RWPE1 (cell line): ENCODE data around the gene TTLL10.

Source experiments
- CTCF ChIA-PET: fragments of 350-600 bp; sonication (Branson Sonifier 250); formaldehyde crosslinking; extraction: SDS; loops from one replicate; lab custom pipeline; 2021; lab: Yijun Ruan, JAX
- POLR2A ChIA-PET: fragments of 400-600 bp; formaldehyde crosslinking; extraction: SDS; loops from one replicate; lab custom pipeline; 2020; ENCODE audit warnings: antibody characterized with exemption; ENCODE audit not compliant: low non-redundant PET; lab: Yijun Ruan, JAX
- DNase-seq: peaks from one replicate; pipeline ENCODE4 v3.0.0; 2012; ENCODE audit warnings: low spot score
- H3K27ac ChIP-seq: fragments of 450-650 bp; 2 replicates; pipeline ENCODE4 v1.5.1; 2017
- TF ChIP-seq, protein P1 (sequence below): fragments of 450-650 bp; conservative IDR thresholded peaks from 2 replicates; pipeline ENCODE4 v1.5.1; 2017; ENCODE audit warnings: low read depth, mild to moderate bottlenecking

TTLL10 gene

GRCh38 chr1:1213345-1214265 is 39.9 kb downstream of the TTLL10 start, which contains the start of gene TNFRSF4:
Gene TNFRSF4 (minus strand): TSS chr1:1214153. CDS start chr1:1214127, 26 bp downstream.
- no peak for DNase-seq
- ChIA-PET CTCF (no interaction called here), POLR2A (no interaction called here)
- TF ChIP-seq, protein P1, sequence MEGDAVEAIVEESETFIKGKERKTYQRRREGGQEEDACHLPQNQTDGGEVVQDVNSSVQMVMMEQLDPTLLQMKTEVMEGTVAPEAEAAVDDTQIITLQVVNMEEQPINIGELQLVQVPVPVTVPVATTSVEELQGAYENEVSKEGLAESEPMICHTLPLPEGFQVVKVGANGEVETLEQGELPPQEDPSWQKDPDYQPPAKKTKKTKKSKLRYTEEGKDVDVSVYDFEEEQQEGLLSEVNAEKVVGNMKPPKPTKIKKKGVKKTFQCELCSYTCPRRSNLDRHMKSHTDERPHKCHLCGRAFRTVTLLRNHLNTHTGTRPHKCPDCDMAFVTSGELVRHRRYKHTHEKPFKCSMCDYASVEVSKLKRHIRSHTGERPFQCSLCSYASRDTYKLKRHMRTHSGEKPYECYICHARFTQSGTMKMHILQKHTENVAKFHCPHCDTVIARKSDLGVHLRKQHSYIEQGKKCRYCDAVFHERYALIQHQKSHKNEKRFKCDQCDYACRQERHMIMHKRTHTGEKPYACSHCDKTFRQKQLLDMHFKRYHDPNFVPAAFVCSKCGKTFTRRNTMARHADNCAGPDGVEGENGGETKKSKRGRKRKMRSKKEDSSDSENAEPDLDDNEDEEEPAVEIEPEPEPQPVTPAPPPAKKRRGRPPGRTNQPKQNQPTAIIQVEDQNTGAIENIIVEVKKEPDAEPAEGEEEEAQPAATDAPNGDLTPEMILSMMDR = no peak
- peak within 1 kb of the TSS; percentile 75 for H3K27ac ChIP-seq

- peak overlapping the region; percentile 75 for H3K27ac ChIP-seq
- TF ChIP-seq, protein P1 = no peak
- DNase-seq = no peak
- ChIA-PET CTCF (interaction anchor here (0.5 to 1.4 kb wide), 3 partner anchors 16 to 230 kb away, joined by 3 to 4 read pairs (median 3); no protein-coding TSS in a partner anchor), POLR2A (no interaction called here)
These were observed 41.5 kb downstream of the TTLL10 start for GRCh38 chr1:1215080-1215676.

- ChIA-PET CTCF (interaction anchor here (0.6 to 1.4 kb wide), 2 partner anchors 15 to 231 kb away, joined by 3 to 4 read pairs; no protein-coding TSS in a partner anchor), POLR2A (no interaction called here)
- H3K27ac ChIP-seq = peak overlapping the region; percentile 75
- no peak for DNase-seq
- TF ChIP-seq, protein P1 = no peak
These were observed 42.4 kb downstream of the TTLL10 start for GRCh38 chr1:1215881-1216605.

- TF ChIP-seq, protein P1 = no peak
- POLR2A ChIA-PET = no interaction called here
- no peak for DNase-seq
- peak overlapping the region; percentile 75 for H3K27ac ChIP-seq
- CTCF ChIA-PET = interaction anchor here (0.6 kb wide), 1 partner anchor 57 kb away, joined by 3 read pairs; no protein-coding TSS in a partner anchor
These were observed 43.3 kb downstream of the TTLL10 start for GRCh38 chr1:1216770-1217620.

DNA sequence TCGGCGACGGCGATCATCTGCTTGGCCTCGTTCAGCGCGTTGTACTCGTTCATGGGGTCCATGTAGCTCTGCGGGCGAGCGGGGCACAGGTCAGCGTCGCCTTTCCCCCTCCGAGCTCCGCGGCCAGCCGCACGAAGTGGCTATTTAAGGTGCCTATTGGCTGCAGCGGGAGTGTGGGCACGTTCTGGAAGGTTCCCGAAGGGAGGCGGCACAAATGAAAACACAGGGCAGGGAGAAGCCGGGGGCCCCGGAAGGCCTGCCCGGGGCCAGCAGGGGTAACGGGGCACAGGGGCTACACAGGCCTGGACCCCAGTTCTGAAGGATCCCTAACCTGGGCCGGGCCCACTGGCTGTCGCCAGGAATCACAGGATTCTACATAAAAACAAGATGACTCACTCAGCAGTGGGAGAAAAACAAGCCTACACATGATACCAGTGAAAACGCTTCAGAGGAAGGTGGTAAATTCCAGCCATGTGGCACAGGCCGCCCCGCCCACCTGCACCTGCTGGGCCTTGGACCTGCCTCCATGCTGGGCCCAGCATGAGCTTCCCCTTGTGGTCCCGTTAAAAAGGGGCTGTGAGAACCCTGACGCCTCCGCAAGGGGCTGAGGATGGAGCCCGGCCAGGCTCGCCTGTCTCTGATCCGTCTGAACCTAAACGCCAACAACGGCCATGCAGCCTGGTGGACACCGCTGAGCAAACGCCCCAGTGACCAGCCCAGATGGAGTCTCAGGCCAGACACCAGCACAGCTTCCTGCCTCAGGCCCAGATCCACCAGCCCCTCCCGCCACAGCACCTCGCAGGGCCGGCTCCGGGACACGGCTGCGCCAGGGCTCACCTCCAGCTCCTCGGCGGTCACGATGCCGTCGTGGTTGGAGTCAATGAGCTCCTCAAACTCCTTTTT is 44.2 kb downstream of the TTLL10 start:
- ChIA-PET CTCF (interaction anchor here (0.6 kb wide), 1 partner anchor 58 kb away, joined by 3 read pairs; no protein-coding TSS in a partner anchor), POLR2A (no interaction called here)
- peak; percentile 91 for DNase-seq
- TF ChIP-seq, protein P1 = no peak
- H3K27ac ChIP-seq = peak overlapping the region; percentile 75
